H9 (cell line): Measurements from ENCODE around the gene PHACTR1. TPM values are rescaled to one million over a fixed set of nuclear protein-coding genes. Genes with fewer than 3 reads are reported as not detected.

Source experiments
- DNase-seq: peaks from one replicate; pipeline ENCODE4 v3.0.0-alpha.2; 2017
- H2AFZ ChIP-seq: one replicate; pipeline ENCODE4 v1.6.1; 2013; ENCODE audit warnings: mild to moderate bottlenecking, low read length, control low read depth, moderate library complexity
- H2AK5ac ChIP-seq: 2 replicates; pipeline ENCODE4 v1.6.1; 2013; ENCODE audit warnings: low read length, control low read depth, mixed read lengths; ENCODE audit not compliant: insufficient read length
- H2BK120ac ChIP-seq: one replicate; pipeline ENCODE4 v1.6.1; 2013; ENCODE audit warnings: low read depth, mild to moderate bottlenecking, low read length, control low read depth, inconsistent platforms; ENCODE audit not compliant: poor library complexity, severe bottlenecking
- H2BK12ac ChIP-seq: 2 replicates; pipeline ENCODE4 v1.6.1; 2013; ENCODE audit warnings: low read length, control low read depth, mixed read lengths, low read depth; ENCODE audit not compliant: insufficient read length
- H2BK15ac ChIP-seq: 2 replicates; pipeline ENCODE4 v1.6.1; 2013; ENCODE audit warnings: low read depth, low read length, control low read depth
- H2BK20ac ChIP-seq: one replicate; pipeline ENCODE4 v1.6.1; 2013; ENCODE audit warnings: low read depth, mild to moderate bottlenecking, low read length, control low read depth, inconsistent platforms; ENCODE audit not compliant: poor library complexity, severe bottlenecking
- H2BK5ac ChIP-seq: 2 replicates; pipeline ENCODE4 v1.6.1; 2013; ENCODE audit warnings: low read length, control low read depth, mixed read lengths; ENCODE audit not compliant: insufficient read length
- H3K14ac ChIP-seq: 2 replicates; pipeline ENCODE4 v1.6.1; 2013; ENCODE audit warnings: low read length, control low read depth; ENCODE audit not compliant: insufficient read depth
- H3K18ac ChIP-seq: 2 replicates; pipeline ENCODE4 v1.6.1; 2013; ENCODE audit warnings: low read depth, mild to moderate bottlenecking, mixed read lengths, low read length, control low read depth; ENCODE audit not compliant: insufficient read length
- H3K23ac ChIP-seq: 2 replicates; pipeline ENCODE4 v1.6.1; 2013; ENCODE audit warnings: low read length, control low read depth, mixed read lengths, low read depth; ENCODE audit not compliant: insufficient read length
- H3K23me2 ChIP-seq: 2 replicates; pipeline ENCODE4 v1.6.1; 2013; ENCODE audit warnings: low read depth, mild to moderate bottlenecking, mixed read lengths, low read length, control low read depth; ENCODE audit not compliant: insufficient read length, poor library complexity, severe bottlenecking
- H3K27ac ChIP-seq: 2 replicates; pipeline ENCODE4 v1.5.1; 2013; ENCODE audit warnings: low read length, control low read depth, mixed read lengths, low read depth; ENCODE audit not compliant: insufficient read length
- H3K27me3 ChIP-seq: 2 replicates; pipeline ENCODE4 v1.6.1; 2013; ENCODE audit warnings: low read length, control low read depth, inconsistent platforms; ENCODE audit not compliant: insufficient read depth
- H3K4ac ChIP-seq: 2 replicates; pipeline ENCODE4 v1.6.1; 2013; ENCODE audit warnings: low read depth, mild to moderate bottlenecking, control low read depth, inconsistent platforms, low read length, moderate library complexity
- H3K4me1 ChIP-seq: 2 replicates; pipeline ENCODE4 v1.6.1; 2013; ENCODE audit warnings: low read length, control low read depth, inconsistent platforms; ENCODE audit not compliant: insufficient read depth
- H3K4me2 ChIP-seq: 2 replicates; pipeline ENCODE4 v1.6.1; 2013; ENCODE audit warnings: low read length, control low read depth, mixed read lengths; ENCODE audit not compliant: insufficient read length, insufficient read depth
- H3K56ac ChIP-seq: 2 replicates; pipeline ENCODE4 v1.6.1; 2013; ENCODE audit warnings: low read depth, mild to moderate bottlenecking, mixed read lengths, low read length, control low read depth; ENCODE audit not compliant: insufficient read length
- H3K79me1 ChIP-seq: 2 replicates; pipeline ENCODE4 v1.6.1; 2013; ENCODE audit warnings: low read depth, mild to moderate bottlenecking, moderate library complexity, low read length, control low read depth, inconsistent platforms; ENCODE audit not compliant: insufficient read depth, poor library complexity, severe bottlenecking
- H3K79me2 ChIP-seq: 2 replicates; pipeline ENCODE4 v1.6.1; 2013; ENCODE audit warnings: low read length, control low read depth, inconsistent platforms; ENCODE audit not compliant: insufficient read depth
- H3K9ac ChIP-seq: 2 replicates; pipeline ENCODE4 v1.6.1; 2013; ENCODE audit warnings: low read length, control low read depth, mixed read lengths; ENCODE audit not compliant: insufficient read length; ENCODE audit errors: extremely low read depth
- H3K9me3 ChIP-seq: one replicate; pipeline ENCODE4 v1.6.1; 2013; ENCODE audit warnings: low read depth, low read length, inconsistent platforms; ENCODE audit not compliant: control insufficient read depth
- H3T11ph ChIP-seq: one replicate; pipeline ENCODE4 v1.6.1; 2013; ENCODE audit warnings: mild to moderate bottlenecking, low read length, control low read depth, inconsistent platforms
- H4K20me1 ChIP-seq: one replicate; pipeline ENCODE4 v1.6.1; 2013; ENCODE audit not compliant: control insufficient read depth, insufficient read length, insufficient read depth
- H4K5ac ChIP-seq: 2 replicates; pipeline ENCODE4 v1.6.1; 2013; ENCODE audit warnings: low read depth, mild to moderate bottlenecking, mixed read lengths, low read length, control low read depth; ENCODE audit not compliant: insufficient read length
- H4K8ac ChIP-seq: replicated peaks from 2 replicates; pipeline ENCODE4 v1.6.1; 2013; ENCODE audit warnings: low read length, control low read depth, mixed read lengths, low read depth; ENCODE audit not compliant: insufficient read length
- H4K91ac ChIP-seq: 2 replicates; pipeline ENCODE4 v1.6.1; 2013; ENCODE audit warnings: low read depth, mild to moderate bottlenecking, moderate library complexity, mixed read lengths, low read length, control low read depth; ENCODE audit not compliant: insufficient read length
- H3K27ac Mint-ChIP-seq, 3 experiments: 2 replicates in 2 of 3; 3 replicates in 1 of 3; pipeline ENCODE4 v1.8.0; 2020 to 2021; ENCODE audit warnings: mixed read lengths in 3 of 3, mild to moderate bottlenecking in 1 of 3, moderate library complexity in 1 of 3
- H3K27me3 Mint-ChIP-seq: 2 replicates; pipeline ENCODE4 v1.8.0; 2021; ENCODE audit warnings: low read depth, mild to moderate bottlenecking, moderate library complexity, mixed read lengths
- H3K36me3 Mint-ChIP-seq, 3 experiments: 2 replicates in 2 of 3; 3 replicates in 1 of 3; pipeline ENCODE4 v1.8.0; 2020 to 2021; ENCODE audit warnings: low read depth in 3 of 3, mixed read lengths in 3 of 3; ENCODE audit not compliant: insufficient read depth in 1 of 3
- H3K4me1 Mint-ChIP-seq, 2 experiments: 2 replicates each; pipeline ENCODE4 v1.8.0; 2020; ENCODE audit warnings: mixed read lengths in 2 of 2
- H3K4me3 Mint-ChIP-seq, 2 experiments: 2 replicates in 1 of 2; 3 replicates in 1 of 2; pipeline ENCODE4 v1.8.0; 2020 to 2021; ENCODE audit warnings: mild to moderate bottlenecking in 2 of 2, mixed read lengths in 2 of 2, moderate library complexity in 1 of 2
- H3K9me3 Mint-ChIP-seq, 2 experiments: 2 replicates in 1 of 2; 3 replicates in 1 of 2; pipeline ENCODE4 v1.8.0; 2020; ENCODE audit warnings: mild to moderate bottlenecking in 2 of 2, mixed read lengths in 2 of 2, moderate library complexity in 1 of 2
- CTCF ChIP-seq: fragments of 200-600 bp; sonication (generic); conservative IDR thresholded peaks from 3 replicates; pipeline ENCODE4 v1.8.0; 2021; ENCODE audit warnings: antibody characterized with exemption, mild to moderate bottlenecking
- WGBS: extraction: QIAGEN DNeasy Blood & Tissue Kit; methylation state at CpG from one replicate; pipeline ENCODE4 v1.1.7; 2013; ENCODE audit warnings: missing lambda C conversion rate, low lambda C conversion rate, mixed read lengths; ENCODE audit not compliant: insufficient read length; ENCODE audit errors: extremely low coverage; 5-methylcytosine and 5-hydroxymethylcytosine counted together
- total RNA-seq: library from RNA; stranded (reverse); gene quantifications from 2 replicates; pipeline ENCODE4 v1.2.1, GENCODE V29; 2021

The PHACTR1 gene
- total RNA-seq, 1 experiment from 2014 or later: 15.9 TPM

DNA sequence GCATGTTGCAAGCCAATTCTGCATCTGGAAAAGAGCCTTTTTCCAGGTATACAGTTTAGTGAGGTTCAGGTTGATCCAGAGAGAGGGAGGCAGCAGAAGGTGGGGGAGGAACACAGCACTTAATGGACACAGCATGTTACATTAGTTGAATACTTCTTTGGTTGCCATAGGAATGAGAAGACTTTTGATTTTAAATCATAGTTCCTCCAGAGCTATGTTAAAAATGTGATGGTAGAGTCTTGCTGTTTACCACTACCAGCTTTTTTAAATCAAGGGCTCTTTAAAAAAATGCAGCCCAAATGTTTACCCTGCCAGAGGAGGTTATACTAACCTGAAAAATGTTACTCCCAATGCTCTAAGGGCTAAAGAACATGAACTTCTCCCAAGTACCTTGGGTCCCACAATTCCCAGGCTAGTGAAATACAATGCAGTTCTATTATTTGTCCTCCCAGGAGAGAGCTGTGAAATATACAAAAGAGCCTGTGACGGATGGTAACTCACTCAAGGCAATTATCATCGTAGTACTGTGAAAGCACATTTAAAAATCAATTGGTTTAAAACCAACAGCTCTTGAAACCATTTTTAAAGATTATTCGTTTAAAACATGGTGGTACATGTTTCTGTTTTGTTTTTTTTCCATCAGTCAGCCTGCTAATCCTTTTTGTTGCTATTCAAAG is 6.9 kb upstream of the PHACTR1 start:
- H4K8ac ChIP-seq: no peak overlapping the region
- H2AK5ac ChIP-seq: no peak overlapping the region
- no peaks in the 10 kb centered on the region for H3K9me3 ChIP-seq
- no peak overlapping the region for H3K56ac ChIP-seq
- H2BK120ac ChIP-seq: no peak overlapping the region
- no peak overlapping the region for H3K27ac ChIP-seq
- H3K4me2 ChIP-seq: no peak overlapping the region
- H3K4ac ChIP-seq: no peak overlapping the region
- no peak overlapping the region for H3K4me3 Mint-ChIP-seq
- H3K4me1 Mint-ChIP-seq: peaks cover 17 to 25% of the 10 kb centered on the region in 2 experiments
- no peak overlapping the region for H3K14ac ChIP-seq
- H3K79me1 ChIP-seq: no peaks in the 10 kb centered on the region
- H3K9me3 Mint-ChIP-seq: no peaks in the 10 kb centered on the region
- TF ChIP-seq CTCF: no peak
- peaks cover 3% of the 10 kb centered on the region for H3K4me1 ChIP-seq
- no peak overlapping the region for H4K5ac ChIP-seq
- no peaks in the 10 kb centered on the region for H4K20me1 ChIP-seq
- no peak overlapping the region for H2BK5ac ChIP-seq
- H3K9ac ChIP-seq: no peak overlapping the region
- H3K27me3 ChIP-seq: no peaks in the 10 kb centered on the region
- no peak overlapping the region for H2AFZ ChIP-seq
- H3K27me3 Mint-ChIP-seq: no peaks in the 10 kb centered on the region
- no peak overlapping the region for H2BK12ac ChIP-seq
- no peaks in the 10 kb centered on the region for H3K36me3 Mint-ChIP-seq
- WGBS: no CpG with 5 or more reads among the region's 3 CpGs
- no peak overlapping the region for H3K27ac Mint-ChIP-seq
- H2BK15ac ChIP-seq: no peak overlapping the region
- no peak overlapping the region for H2BK20ac ChIP-seq
- no peak for DNase-seq
- H4K91ac ChIP-seq: no peak overlapping the region
- no peaks in the 10 kb centered on the region for H3K79me2 ChIP-seq
- no peak overlapping the region for H3T11ph ChIP-seq
- no peak overlapping the region for H3K18ac ChIP-seq
- H3K23ac ChIP-seq: no peak overlapping the region
- no peaks in the 10 kb centered on the region for H3K23me2 ChIP-seq
